ENCODE measurements around the gene MYO19.

DNA sequence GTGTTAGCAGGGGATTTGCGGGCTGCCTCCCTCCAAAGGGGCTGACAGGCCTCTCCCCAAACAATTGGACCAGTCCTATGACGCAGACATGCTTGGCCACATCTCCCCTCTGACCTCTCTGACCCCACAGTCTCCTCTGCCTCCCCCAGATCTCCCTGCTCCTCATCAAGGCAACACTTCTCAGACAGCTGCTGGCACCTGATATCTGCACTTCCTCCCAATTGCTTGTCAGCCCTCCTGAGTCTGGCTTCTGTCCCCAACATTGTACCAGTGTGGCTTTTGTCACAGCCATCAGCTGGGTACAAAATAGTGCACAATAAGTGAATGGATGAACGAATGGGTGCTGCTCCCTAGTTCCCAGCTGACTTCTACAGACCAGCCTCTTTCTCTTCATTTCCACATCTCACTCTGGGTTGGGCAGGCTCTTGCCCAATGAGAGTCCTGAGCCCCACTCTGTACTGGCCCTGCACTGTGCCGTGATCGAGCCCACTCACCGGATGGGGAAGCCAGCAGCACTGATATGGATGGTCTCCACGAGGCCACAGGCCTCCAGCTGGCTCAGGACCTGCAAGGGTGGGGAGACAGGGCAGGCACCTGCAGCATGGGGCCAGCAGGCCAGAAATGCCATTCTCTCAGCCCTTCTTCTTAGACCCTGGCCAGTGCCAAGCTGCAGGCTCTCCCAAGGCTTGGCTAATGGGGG lies 31.1 kb downstream of the MYO19 start:
- TF ChIP-seq, protein P1, sequence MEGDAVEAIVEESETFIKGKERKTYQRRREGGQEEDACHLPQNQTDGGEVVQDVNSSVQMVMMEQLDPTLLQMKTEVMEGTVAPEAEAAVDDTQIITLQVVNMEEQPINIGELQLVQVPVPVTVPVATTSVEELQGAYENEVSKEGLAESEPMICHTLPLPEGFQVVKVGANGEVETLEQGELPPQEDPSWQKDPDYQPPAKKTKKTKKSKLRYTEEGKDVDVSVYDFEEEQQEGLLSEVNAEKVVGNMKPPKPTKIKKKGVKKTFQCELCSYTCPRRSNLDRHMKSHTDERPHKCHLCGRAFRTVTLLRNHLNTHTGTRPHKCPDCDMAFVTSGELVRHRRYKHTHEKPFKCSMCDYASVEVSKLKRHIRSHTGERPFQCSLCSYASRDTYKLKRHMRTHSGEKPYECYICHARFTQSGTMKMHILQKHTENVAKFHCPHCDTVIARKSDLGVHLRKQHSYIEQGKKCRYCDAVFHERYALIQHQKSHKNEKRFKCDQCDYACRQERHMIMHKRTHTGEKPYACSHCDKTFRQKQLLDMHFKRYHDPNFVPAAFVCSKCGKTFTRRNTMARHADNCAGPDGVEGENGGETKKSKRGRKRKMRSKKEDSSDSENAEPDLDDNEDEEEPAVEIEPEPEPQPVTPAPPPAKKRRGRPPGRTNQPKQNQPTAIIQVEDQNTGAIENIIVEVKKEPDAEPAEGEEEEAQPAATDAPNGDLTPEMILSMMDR (IDR thresholded peaks at IDR 0.05): no peak
- TF ChIP-seq EZH2 (IDR thresholded peaks at IDR 0.05) (no peak), EZH2phosphoT487 (IDR thresholded peaks at IDR 0.05) (no peak)
